Testis (tissue), 2 donors: ENCODE data around the gene PPP2R2C.

Source experiments
- POLR2A ChIP-seq: fragments of 450-650 bp; IDR thresholded peaks from one replicate; pipeline ENCODE4 v1.6.1; 2017; ENCODE audit warnings: antibody characterized with exemption, mild to moderate bottlenecking, moderate library complexity
- TF ChIP-seq, protein P1 (sequence below), 3 experiments: fragments of 450-650 bp in 2 of 3; fragments of 200-600 bp in 1 of 3; sonication (generic) in 1 of 3; IDR thresholded peaks; one replicate each; pipeline ENCODE4 v1.5.1; 2016 to 2019; ENCODE audit warnings: antibody characterized with exemption in 3 of 3, mild to moderate bottlenecking in 2 of 3, moderate library complexity in 1 of 3

DNA sequence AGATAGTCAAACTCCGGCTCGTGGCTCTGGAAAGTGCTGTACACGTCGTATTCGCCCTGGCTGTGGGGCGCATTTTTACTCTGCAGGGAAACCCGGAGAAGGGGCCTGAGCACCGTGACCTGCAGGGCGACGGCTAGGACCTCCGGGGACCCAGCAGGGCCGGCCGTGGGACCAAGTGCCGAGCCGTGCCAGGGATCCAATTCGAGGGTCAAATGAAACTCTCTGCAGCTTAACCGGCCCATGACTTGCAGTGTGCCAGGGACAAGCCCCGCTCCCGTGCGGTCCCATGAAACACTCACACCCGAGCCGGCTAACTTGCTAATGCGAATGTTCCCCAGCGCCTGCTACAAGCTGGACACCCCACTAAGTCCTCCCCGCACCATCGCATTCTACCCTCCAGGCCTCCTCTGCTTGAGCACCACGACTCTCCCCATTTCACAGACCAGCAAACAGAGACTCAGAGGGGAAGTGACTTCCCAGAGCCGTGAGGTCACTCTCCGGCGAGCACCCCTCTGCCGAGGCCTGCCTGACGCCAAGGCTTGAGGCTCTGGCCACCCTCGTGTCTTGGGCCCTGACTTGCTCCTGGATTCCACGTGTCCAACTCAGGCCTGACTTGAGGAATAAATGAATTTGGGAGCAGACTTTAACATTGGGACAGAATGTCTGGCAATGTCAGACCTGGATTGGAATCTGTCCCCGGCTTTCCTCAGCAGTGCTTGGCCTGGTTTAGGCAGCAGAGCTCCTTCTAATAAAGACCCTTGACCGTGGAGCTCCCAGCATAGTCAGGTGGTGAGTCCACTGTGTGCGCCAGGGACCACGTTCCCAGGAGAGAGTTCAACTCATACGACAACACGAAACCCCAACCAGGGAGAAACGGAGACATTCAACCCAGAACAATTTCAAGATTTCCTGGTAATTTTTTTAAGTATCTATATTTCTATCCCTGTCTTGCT is 93.6 kb downstream of the PPP2R2C start:
- TF ChIP-seq, protein P1, sequence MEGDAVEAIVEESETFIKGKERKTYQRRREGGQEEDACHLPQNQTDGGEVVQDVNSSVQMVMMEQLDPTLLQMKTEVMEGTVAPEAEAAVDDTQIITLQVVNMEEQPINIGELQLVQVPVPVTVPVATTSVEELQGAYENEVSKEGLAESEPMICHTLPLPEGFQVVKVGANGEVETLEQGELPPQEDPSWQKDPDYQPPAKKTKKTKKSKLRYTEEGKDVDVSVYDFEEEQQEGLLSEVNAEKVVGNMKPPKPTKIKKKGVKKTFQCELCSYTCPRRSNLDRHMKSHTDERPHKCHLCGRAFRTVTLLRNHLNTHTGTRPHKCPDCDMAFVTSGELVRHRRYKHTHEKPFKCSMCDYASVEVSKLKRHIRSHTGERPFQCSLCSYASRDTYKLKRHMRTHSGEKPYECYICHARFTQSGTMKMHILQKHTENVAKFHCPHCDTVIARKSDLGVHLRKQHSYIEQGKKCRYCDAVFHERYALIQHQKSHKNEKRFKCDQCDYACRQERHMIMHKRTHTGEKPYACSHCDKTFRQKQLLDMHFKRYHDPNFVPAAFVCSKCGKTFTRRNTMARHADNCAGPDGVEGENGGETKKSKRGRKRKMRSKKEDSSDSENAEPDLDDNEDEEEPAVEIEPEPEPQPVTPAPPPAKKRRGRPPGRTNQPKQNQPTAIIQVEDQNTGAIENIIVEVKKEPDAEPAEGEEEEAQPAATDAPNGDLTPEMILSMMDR (IDR thresholded peaks at IDR 0.05): no peak
- TF ChIP-seq POLR2A: no peak
